A549 (cell line): ENCODE measurements around the gene C20orf204. TPM values are rescaled to one million over a fixed set of nuclear protein-coding genes. Genes with fewer than 3 reads are reported as not detected.
A peak's percentile ranks its signal among the peaks of the same experiment; 100 is the strongest.

Source experiments
- ATAC-seq, 2 experiments: fragments of 200-7000 bp in 1 of 2; fragments of >200 bp in 1 of 2; cut with Nextera tagmentation in 1 of 2; cut with Tn5 transposase in 1 of 2; 3 replicates each; pipeline versions ENCODE4 v1.8.0 to v1.9.1; 2018 to 2020; ENCODE audit warnings: mild to moderate bottlenecking in 1 of 2, moderate library complexity in 1 of 2
- CTCF ChIA-PET: fragments of 300-600 bp; sonication (Branson Sonifier 250); formaldehyde crosslinking; extraction: SDS; loops from one replicate; lab custom pipeline; 2021; ENCODE audit warnings: antibody characterized with exemption, inconsistent platforms; lab: Yijun Ruan, JAX
- POLR2A ChIA-PET: fragments of 350-600 bp; formaldehyde crosslinking; extraction: SDS; loops from one replicate; lab custom pipeline; 2021; ENCODE audit warnings: antibody characterized with exemption, inconsistent platforms; lab: Yijun Ruan, JAX
- DNase-seq, 2 experiments: peaks; one replicate each; pipeline versions ENCODE4 v3.0.0 to v3.0.0-alpha.2; 2011 to 2016; ENCODE audit warnings: low read depth in 1 of 2, low spot score in 1 of 2
- FAIRE-seq: peaks from 2 replicates; lab custom pipeline; 2011; peaks lifted over from hg19 to GRCh38; lab: Jason Lieb, UNC
- H3K27ac ChIP-seq, 2 experiments: fragments of >200 bp; sonication (Bioruptor Twin); formaldehyde crosslinking; 3 replicates each; pipeline ENCODE4 v1.5.1; 2016 to 2017
- H3K4me1 ChIP-seq: fragments of >200 bp; sonication (Bioruptor Twin); formaldehyde crosslinking; 3 replicates; pipeline ENCODE4 v1.6.1; 2016
- H3K4me2 ChIP-seq: fragments of >200 bp; sonication (Bioruptor Twin); formaldehyde crosslinking; 3 replicates; pipeline ENCODE4 v1.6.1; 2016
- H3K4me3 ChIP-seq: fragments of >200 bp; sonication (Bioruptor Twin); formaldehyde crosslinking; 3 replicates; pipeline ENCODE4 v1.5.1; 2016
- H3K9me3 ChIP-seq: fragments of >200 bp; sonication (Bioruptor Twin); formaldehyde crosslinking; 3 replicates; pipeline ENCODE4 v1.6.1; 2016
- CBX8 ChIP-seq: fragments of 200-600 bp; sonication (generic); IDR thresholded peaks from 2 replicates; pipeline ENCODE4 v1.6.1; 2016
- CEBPB ChIP-seq, 2 experiments: fragments of >200 bp in 1 of 2; sonication (Bioruptor Twin) in 1 of 2; formaldehyde crosslinking in 1 of 2; IDR thresholded peaks; 2 replicates each; pipeline ENCODE4 v1.6.1; 2012 to 2016
- CHD4 ChIP-seq: fragments of 200-600 bp; sonication (generic); IDR thresholded peaks from 2 replicates; pipeline ENCODE4 v1.6.1; 2016; ENCODE audit warnings: antibody characterized with exemption, mild to moderate bottlenecking, borderline replicate concordance
- E2F6 ChIP-seq: IDR thresholded peaks from 2 replicates; pipeline ENCODE4 v1.6.1; 2012; ENCODE audit warnings: low read depth, borderline replicate concordance
- ELK1 ChIP-seq: fragments of 150-350 bp; IDR thresholded peaks from 2 replicates; pipeline ENCODE4 v1.6.1; 2014; ENCODE audit warnings: low read depth, mild to moderate bottlenecking, low read length
- EP300 ChIP-seq, 2 experiments: fragments of >200 bp; sonication (Bioruptor Twin); formaldehyde crosslinking; IDR thresholded peaks; 2 replicates in 1 of 2; 3 replicates in 1 of 2; pipeline ENCODE4 v1.6.1; 2016 to 2017
- FOXS1 ChIP-seq: fragments of 250-450 bp; sonication (Bioruptor Pico); IDR thresholded peaks from 2 replicates; pipeline ENCODE4 v1.5.0; 2020; ENCODE audit warnings: mild to moderate bottlenecking, moderate library complexity
- GATA3 ChIP-seq: IDR thresholded peaks from 2 replicates; pipeline ENCODE4 v1.6.1; 2012; ENCODE audit warnings: borderline replicate concordance
- KDM1A ChIP-seq: fragments of 200-600 bp; sonication (generic); IDR thresholded peaks from 2 replicates; pipeline ENCODE4 v1.6.1; 2016; ENCODE audit warnings: low read depth, mild to moderate bottlenecking
- MAFK ChIP-seq: fragments of 450-650 bp; IDR thresholded peaks from 2 replicates; pipeline ENCODE4 v1.6.1; 2014; ENCODE audit not compliant: partially characterized antibody
- MAX ChIP-seq: IDR thresholded peaks from 2 replicates; pipeline ENCODE4 v1.6.1; 2012
- RCOR1 ChIP-seq: fragments of 150-350 bp; IDR thresholded peaks from 2 replicates; pipeline ENCODE4 v1.6.1; 2014; ENCODE audit warnings: antibody characterized with exemption, low read length, low read depth
- TFCP2L1 ChIP-seq: fragments of 250-450 bp; sonication (Bioruptor Pico); IDR thresholded peaks from 2 replicates; pipeline ENCODE4 v1.5.0; 2021; ENCODE audit warnings: mild to moderate bottlenecking
- TP53 ChIP-seq: fragments of 250-450 bp; sonication (Bioruptor Pico); IDR thresholded peaks from 2 replicates; pipeline ENCODE4 v1.5.0; 2021; ENCODE audit warnings: mild to moderate bottlenecking, moderate library complexity
- WGBS: methylation state at CpG from one replicate; pipeline ENCODE4 v1.1.6; 2017; ENCODE audit errors: missing lambda C conversion rate; 5-methylcytosine and 5-hydroxymethylcytosine counted together
- polyA plus RNA-seq, 4 experiments: library from polyadenylated mRNA; depleted of rRNA in 3 of 4; stranded (reverse); fragments of >200 nt; fragmentation: RNase III in 1 of 4; extraction: RNeasy Plus Mini Kit Qiagen cat#74134 plus additional on column Dnase treatment in 1 of 4; gene quantifications; 2 replicates in 3 of 4; 3 replicates in 1 of 4; pipeline ENCODE4 v1.2.3, GENCODE V29; 2011 to 2017
- TF ChIP-seq, protein P1 (sequence below): IDR thresholded peaks from 2 replicates; pipeline ENCODE4 v1.6.1; 2012
- TF ChIP-seq, protein P2 (sequence below): fragments of 450-650 bp; IDR thresholded peaks from 2 replicates; pipeline ENCODE4 v1.6.1; 2014; ENCODE audit warnings: antibody characterized with exemption

The C20orf204 gene
- polyA plus RNA-seq, 2 of the 4 experiments (the other 2 are of a cell fraction) = 0.21 to 0.59 TPM

GRCh38 chr20:64042054-64042781, 6.2 kb downstream of the C20orf204 start:
- ChIA-PET CTCF (interaction anchor here (0.8 to 7.1 kb wide), 4 partner anchors 11 to 62 kb away, joined by 3 to 143 read pairs (median 58); partner anchors contain the start of gene TCEA2), POLR2A (no interaction called here)
- peaks cover 33% of the 10 kb centered on the region for H3K4me1 ChIP-seq
- H3K4me3 ChIP-seq = no peak overlapping the region
- H3K9me3 ChIP-seq = no peaks in the 10 kb centered on the region
- H3K27ac ChIP-seq = 0 out of 6 replicates have a peak overlapping the region, but pooled peaks of 1 of the 2 experiments have one; percentile 10
- DNase-seq (no peak), FAIRE-seq (no peak), ATAC-seq (no peak)
- H3K4me2 ChIP-seq = no peak overlapping the region
- 78% methylated on average over 47 of the region's 55 CpGs for WGBS
- no peak for TF ChIP-seq EP300 (IDR thresholded peaks at IDR 0.05)
- TF ChIP-seq KDM1A = no peak
- no peak for TF ChIP-seq CEBPB (IDR thresholded peaks at IDR 0.05)
- TF ChIP-seq TFCP2L1 (CRISPR knock-in tag) = no peak
- no peak for TF ChIP-seq CHD4
- no peak for TF ChIP-seq GATA3
- TF ChIP-seq ELK1 = no peak
- TF ChIP-seq RCOR1 = no peak

DNA sequence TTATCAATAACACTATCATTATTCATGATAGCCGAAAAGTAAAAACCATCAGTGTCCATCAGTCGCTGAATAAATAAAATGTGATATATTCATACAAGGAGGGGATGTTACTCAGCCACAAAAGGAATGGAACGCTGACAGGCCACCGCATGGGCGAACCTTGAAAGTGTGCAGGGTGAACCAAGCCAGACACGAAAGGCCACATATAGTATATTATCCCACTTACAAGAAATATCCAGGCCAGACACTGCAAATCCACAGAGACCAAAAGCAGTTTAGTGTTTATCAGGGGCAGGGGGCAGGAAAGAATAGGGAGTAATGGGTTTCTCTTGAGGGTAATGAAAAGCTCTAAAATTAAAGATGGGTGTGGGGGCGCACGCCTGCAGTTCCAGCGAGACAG, 7.8 kb downstream of the C20orf204 start:
- FAIRE-seq (no peak), ATAC-seq (no peak), DNase-seq (no peak)
- Histone ChIP-seq H3K4me1 (peaks cover 30% of the 10 kb centered on the region), H3K9me3 (no peaks in the 10 kb centered on the region), H3K4me3 (no peak overlapping the region), H3K27ac (no peak overlapping the region; a peak in 1 of 6 replicates), H3K4me2 (no peak overlapping the region)
- 90% methylated on average over 9 of the region's 9 CpGs for WGBS
- POLR2A ChIA-PET = no interaction called here
- TF ChIP-seq, protein P1, sequence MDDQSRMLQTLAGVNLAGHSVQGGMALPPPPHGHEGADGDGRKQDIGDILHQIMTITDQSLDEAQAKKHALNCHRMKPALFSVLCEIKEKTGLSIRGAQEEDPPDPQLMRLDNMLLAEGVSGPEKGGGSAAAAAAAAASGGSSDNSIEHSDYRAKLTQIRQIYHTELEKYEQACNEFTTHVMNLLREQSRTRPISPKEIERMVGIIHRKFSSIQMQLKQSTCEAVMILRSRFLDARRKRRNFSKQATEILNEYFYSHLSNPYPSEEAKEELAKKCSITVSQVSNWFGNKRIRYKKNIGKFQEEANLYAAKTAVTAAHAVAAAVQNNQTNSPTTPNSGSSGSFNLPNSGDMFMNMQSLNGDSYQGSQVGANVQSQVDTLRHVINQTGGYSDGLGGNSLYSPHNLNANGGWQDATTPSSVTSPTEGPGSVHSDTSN = no peak
- TF ChIP-seq E2F6 (no peak), TP53 (CRISPR knock-in tag) (no peak), FOXS1 (CRISPR knock-in tag) (no peak), KDM1A (no peak)
- TF ChIP-seq, protein P2, sequence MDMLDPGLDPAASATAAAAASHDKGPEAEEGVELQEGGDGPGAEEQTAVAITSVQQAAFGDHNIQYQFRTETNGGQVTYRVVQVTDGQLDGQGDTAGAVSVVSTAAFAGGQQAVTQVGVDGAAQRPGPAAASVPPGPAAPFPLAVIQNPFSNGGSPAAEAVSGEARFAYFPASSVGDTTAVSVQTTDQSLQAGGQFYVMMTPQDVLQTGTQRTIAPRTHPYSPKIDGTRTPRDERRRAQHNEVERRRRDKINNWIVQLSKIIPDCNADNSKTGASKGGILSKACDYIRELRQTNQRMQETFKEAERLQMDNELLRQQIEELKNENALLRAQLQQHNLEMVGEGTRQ = no peak
- CTCF ChIA-PET = interaction anchor here (0.8 to 3.3 kb wide), 5 partner anchors 11 to 77 kb away, joined by 3 to 17 read pairs (median 5); no protein-coding TSS in a partner anchor

DNA sequence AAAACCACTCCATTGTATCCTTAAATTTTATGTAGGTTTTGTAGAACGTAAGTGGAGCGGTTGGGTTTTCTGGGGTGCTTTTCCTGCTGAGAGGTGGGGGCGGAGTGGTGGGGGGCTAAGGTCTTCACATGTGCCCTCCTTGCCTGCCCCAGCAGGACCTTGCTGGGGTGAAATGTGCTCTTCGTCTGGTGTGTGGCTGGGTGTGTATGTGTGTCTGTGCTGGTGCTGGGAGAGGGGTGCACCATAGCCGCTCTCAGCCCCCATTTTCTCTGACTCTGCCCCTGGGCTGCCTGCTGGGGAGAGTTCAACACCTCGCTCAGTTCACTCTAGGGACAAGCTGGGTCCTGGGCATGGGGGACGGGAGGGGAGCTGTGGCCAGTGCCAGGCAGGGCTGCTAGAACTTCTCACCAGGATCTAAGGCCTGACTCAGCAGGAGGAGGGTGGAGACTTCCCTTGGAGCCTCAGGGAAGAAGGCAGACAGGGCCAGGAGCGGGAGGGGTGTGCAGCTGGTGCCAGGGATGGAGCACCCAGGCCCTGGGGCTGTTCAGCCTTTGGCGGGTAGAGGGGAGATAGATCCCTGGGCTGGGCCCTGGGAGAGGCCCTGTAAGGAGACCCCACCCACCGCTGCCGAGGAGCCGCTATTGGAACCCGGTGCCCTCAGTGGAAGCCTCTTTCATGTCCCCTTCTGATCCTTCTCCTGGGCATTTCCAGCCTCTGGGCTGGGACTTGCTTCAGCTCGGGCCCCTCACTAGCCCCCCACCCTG, 8.7 kb downstream of the C20orf204 start:
- peak; percentile 52 to 63 for DNase-seq
- Histone ChIP-seq H3K9me3 (no peaks in the 10 kb centered on the region), H3K4me2 (peak overlapping the region; percentile 72), H3K27ac (peak overlapping the region; percentile 65 to 86), H3K4me3 (no peak overlapping the region), H3K4me1 (peaks cover 27% of the 10 kb centered on the region)
- peak; percentile 71 to 82 for ATAC-seq
- ChIA-PET POLR2A (interaction anchor here (0.6 to 1.1 kb wide), 3 partner anchors 18 to 64 kb away, joined by 3 to 5 read pairs (median 3); partner anchors contain the start of genes PRPF6 and TCEA2), CTCF (interaction anchor here (0.6 to 3.3 kb wide), 7 partner anchors 10 to 76 kb away, joined by 3 to 17 read pairs (median 5); no protein-coding TSS in a partner anchor)
- 46% methylated on average over 14 of the region's 14 CpGs for WGBS
- FAIRE-seq = no peak
- TF ChIP-seq MAX (peak; percentile 22; the same call in 1 of the 2 replicates), CBX8 (no peak), MAFK (peak; percentile 80)
